Anterior cingulate cortex (tissue), 58 donors: Measurements from ENCODE around the gene GPR141.
"Not testable (repeated sequence)": the region's sequence is repeated elsewhere in the genome, so short reads cannot be mapped to it uniquely, and the experiment has no call there.

Experiments used
- DNase-seq, 58 donors: peaks; one replicate each; lab custom pipeline; 2025; lab: John Stamatoyannopoulos, UW

GPR141 gene

GRCh38 chr7:37684927-37685326 lies 1.4 kb downstream of the GPR141 start:
- no peak for DNase-seq

GRCh38 chr7:37686556-37687345 lies 3.2 kb downstream of the GPR141 start:
- DNase-seq, result no peak

DNA sequence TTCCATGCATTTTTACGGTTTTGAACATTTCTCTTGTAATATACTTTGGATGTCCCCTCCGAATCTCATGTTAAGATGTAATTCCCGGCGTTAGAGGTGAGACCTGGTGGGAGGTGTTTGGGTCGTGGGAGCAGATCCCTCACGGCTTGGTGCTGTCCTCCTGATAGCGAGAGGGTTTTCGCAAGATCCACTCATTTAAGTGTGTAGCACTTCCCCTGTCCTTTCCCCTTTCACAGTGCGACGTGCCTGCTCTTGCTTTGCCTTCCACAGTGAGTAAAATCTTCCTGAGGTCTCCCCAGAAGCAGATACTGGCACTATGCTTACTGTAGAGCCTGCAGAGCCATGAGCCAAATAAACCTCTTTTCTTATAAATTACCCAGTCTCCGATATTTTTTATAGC lies 6.6 kb downstream of the GPR141 start:
- DNase-seq, result no peak

DNA sequence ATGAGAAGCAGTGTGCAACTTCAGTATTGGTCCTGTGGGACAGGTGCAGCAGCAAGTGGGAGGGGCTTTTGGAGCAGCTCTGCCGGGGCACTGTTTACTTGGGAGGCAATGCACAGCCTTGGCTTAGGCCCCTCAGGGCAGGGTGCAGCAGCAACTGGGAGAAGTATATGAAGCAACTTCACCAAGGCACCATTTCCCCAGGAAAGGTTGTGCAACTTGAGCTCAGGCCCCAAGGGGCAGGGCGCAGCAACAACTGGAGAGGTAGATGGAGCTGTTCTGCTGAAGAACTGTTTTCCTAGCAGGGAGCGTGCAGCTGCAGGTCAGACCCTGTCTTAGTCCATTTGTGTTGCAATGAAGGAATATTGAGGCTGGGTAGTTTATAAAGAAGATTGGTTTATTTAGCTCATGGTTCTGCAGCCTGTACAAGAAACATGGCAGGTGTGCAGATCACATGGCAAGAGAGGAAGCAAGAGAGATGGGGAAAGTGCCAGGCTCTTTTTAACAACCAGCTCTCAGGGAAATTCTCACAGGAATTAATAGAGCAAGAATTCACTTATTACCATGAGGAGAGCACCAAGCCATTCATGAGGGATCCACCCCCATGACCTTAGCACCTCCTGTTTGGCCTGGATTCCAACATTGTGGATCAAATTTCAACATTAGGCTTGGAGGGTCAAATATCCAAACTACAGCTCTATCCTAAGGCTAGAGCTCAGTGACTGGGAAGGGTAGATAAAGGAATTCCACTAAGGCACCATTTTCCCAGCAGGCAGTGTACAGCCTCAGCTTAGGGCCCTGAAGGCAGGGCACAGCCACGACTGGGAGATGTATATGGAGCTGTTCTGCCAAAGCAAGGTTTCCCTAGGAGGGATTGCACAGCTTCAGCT lies 10.9 kb downstream of the GPR141 start:
- DNase-seq, result peak in 1 of 58 donors; percentile 19

- DNase-seq, result no peak
Measured at GRCh38 chr7:37698276-37698675, 14.7 kb downstream of the GPR141 start.

DNA sequence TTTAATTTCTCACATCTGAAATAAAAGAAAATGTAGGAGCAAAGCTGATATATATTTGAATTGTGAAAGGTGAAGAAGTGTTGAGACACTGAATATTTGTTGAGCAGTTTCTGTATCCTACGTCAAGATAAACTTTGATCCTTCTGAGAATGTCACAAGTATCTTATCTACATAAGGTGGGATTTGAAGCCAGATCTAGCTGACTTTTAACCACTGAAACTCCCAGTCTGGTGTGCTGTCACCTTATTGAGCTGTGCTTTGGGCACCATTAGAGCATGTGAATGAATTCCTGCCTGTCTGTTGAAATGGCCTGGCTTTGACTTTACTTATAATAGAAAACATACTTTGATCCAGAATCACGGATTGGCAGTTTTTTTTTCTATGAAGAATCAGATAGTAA lies 15.2 kb downstream of the GPR141 start:
- no peak for DNase-seq

- no peak for DNase-seq
Measured at GRCh38 chr7:37701769-37702168, 18.2 kb downstream of the GPR141 start.

GRCh38 chr7:37703361-37703760 lies 19.8 kb downstream of the GPR141 start:
- no peak for DNase-seq

- not testable (repeated sequence) for DNase-seq
Measured at GRCh38 chr7:37704328-37704833, 20.8 kb downstream of the GPR141 start.

DNA sequence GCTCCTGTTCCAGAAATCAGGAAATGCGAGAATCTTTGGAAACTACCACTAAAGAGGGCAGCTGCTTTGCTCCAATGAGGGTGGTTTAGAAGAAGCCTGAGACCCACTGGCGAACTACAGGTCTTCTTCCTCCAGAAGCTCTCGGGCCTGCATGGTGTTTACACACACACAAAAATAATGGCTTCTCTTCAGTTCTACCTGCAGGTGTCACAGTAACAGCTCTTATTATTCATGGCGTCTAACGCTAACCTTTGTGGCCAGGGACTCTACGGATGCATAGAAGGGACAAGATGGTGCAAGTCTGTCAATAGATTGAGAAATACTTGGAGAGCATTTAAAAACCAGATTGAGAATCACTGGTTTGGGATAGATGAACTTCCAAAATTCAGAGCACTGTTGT lies 22.4 kb downstream of the GPR141 start:
- DNase-seq, result no peak

DNA sequence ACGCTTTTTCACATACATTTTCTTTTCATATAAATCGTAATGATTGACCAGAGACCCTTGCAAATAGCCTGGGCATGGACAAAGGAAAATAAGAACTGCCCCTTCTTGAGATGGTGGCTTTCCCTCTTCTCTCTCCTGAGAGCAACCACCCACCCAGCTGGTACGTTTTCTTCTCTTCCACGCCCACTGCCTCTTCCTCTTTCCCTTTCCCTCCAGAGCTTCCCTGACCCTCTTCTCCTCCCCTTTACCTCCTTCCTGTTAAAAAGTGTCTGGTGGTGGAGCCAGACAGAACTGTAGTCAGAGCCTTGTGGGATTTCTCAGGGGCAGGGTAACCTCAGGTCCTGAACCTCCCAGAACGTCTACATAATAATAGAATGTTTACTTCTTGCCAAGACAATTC lies 23.2 kb downstream of the GPR141 start:
- DNase-seq, result no peak

DNA sequence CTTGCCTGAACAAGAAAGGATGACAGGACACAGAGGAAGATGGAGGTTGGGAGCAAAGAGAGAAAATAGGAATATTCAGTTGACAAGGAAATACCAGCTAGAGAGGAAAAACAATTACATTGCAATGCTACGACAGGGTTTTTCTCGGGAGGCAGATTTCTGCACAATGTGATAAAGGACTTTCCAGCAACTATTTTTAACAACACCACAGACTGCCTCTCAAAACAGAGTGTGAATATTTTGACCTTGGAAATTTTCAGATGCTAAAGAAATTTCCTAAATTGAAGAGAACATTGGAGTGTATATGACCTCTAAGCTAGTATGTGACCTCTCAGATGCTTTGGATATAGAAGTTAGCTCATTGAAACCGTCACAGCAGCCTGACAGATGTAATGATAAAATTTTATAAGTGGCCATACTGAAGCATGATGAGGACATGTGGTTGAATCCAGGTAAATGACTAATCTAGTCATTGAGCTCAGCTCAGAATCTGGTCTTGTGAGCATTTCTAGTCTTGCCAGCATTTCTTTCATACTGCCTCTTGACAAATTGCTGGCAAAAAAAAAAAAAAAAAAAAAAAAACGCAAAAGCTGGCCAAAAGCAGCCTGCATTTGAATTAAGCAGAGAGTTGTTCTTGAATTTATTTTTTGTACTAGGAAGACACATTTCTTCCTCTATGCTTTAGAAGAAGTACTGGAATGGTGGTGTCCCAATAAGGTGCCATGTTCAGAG lies 24.4 kb downstream of the GPR141 start:
- no peak for DNase-seq

DNA sequence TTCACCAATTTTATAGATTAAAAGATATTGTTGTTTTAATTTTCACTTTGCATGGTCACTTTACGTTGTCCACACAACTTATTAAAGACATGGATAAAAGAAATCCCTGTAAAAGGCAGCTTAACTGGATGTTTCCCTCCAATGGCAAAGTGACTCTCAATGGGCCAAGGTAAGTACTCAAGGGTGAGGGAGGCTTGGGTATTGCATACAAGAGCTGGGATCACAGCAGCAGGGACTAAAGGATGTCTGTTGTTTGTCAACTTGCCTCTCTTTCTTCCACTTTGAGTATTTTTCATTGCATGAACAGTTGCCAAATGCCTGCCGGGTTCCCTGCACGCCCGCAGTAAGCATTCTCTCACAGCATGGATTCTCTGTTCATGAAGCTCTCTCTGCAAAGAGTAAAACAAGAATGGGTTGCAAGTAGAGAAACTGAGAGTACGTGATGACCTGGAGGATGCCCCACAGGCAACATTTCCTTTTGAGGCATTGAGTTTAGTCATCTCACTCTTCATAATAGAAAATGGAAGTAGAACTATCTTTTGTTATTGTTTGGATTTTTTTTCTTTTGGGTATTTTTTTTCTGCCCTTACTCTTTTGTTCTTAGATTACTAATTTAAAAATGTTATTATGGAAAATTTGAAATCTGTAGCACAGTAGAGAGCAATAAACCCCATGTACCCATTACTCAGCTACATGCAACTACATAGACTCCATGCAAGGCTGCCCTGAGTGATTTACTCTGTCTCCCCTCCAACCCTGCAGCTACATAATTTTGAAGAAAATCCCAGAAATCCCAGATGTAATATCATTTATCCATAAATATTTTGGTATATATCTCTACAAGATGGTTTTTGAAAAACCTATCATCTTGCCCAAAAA lies 26.3 kb downstream of the GPR141 start:
- no peak for DNase-seq

DNA sequence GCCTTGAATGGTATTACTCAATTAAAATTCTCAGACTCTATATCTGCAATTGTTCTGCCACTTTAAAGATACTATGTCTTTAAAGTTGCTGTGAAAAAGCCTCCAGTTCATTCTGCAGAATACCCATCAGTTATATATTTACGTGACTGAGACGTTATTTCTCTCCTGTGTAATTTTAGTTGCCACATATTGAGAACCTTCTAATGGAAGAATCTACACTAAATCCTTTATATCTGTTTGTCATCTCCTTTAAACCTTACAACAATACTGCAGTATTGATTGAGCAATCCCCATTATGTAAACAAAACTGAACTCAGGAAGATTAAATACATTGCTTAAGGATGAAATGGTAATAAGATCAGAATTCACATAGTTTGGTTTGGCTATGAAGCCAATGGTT lies 30.0 kb downstream of the GPR141 start:
- no peak for DNase-seq

DNA sequence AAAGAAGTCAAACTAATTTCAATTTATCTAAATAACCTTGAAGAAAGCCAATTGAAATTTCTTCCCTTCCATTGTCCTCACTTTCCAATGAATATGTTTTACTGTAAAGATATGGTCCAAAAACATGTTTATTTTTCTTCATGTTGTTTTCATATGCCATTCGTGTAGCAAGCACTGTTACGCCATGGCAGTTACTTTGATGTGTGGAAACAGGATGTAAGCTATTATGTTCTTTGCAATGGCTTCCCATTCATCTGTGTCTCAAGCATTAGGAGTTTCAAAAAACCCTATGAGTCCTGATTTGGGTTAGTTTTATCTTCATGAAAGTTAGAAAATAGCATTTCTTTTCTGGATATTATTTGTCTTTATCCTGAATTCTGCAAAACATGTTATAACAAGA lies 31.0 kb downstream of the GPR141 start:
- DNase-seq, result no peak

GRCh38 chr7:37718585-37718984 lies 35.0 kb downstream of the GPR141 start:
- DNase-seq, result no peak

GRCh38 chr7:37719077-37719476 lies 35.5 kb downstream of the GPR141 start:
- DNase-seq, result no peak

DNA sequence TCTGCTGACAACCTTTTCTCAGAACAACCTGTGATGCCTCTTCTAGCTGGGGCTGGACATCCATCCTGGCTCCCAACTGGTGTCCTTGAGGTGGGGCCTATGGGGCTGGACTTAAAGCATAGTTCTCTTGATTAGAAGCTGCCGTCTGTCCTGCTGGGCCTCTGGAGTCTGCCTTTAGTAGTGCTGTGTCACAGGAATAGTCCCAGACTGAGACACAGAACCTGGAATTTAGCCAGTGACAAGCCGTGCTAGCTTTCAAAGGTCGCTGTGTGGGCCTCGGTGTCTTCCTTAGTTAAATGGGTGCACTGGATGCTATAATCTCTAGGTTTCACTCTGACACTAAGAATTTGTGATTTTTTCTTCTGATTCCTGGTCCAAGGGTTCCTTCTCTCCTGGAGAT lies 41.2 kb downstream of the GPR141 start:
- DNase-seq, result peak in 1 of 58 donors; percentile 5

GRCh38 chr7:37726016-37726415 lies 42.5 kb downstream of the GPR141 start:
- DNase-seq, result no peak

DNA sequence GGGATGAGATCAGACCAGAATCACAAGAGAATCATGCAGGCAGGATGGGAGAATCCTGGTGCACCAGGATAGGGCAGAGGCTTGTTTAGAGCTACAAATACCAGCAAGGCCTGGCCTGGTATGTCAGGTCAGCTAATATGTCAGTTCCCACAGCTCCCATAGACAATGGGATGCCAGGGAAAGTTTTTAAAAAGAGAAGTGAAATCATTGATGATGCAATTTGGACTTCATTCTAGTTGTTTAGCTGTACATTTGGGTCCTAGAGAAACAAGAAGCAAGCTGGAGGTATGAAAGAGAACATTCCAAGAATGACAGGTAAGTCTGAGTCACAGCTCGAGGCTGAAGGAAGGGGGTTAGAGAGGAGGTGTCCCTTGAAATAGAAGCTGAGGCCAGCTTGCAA lies 45.2 kb downstream of the GPR141 start:
- DNase-seq, result no peak
